ENCODE measurements around the gene INAFM2. TPM values are rescaled to one million over a fixed set of nuclear protein-coding genes. Genes with fewer than 3 reads are reported as not detected.

Gene INAFM2
- total RNA-seq, 1 experiment from 2014 or later, result 8.8 TPM

GRCh38 chr15:40282147-40282868 lies 41.2 kb upstream of the INAFM2 start:
- intact Hi-C loops (cut with micrococcal nuclease), result no loop called here
- CTCF ChIA-PET, result interaction anchor here (1.0 to 1.9 kb wide), 6 partner anchors 8 to 56 kb away, joined by 3 to 8 read pairs (median 4); partner anchors contain the start of gene PAK6
- TF ChIP-seq EGR1 (IDR thresholded peaks at IDR 0.05; ENCODE audit: low read depth) (peak; percentile 92), ELF1 (IDR thresholded peaks at IDR 0.05; ENCODE audit: borderline replicate concordance, low read depth) (no peak), RAD21 (IDR thresholded peaks at IDR 0.05; ENCODE audit: low read depth) (peak; percentile 41), SP1 (IDR thresholded peaks at IDR 0.05; ENCODE audit: low read depth) (no peak), ZFX (IDR thresholded peaks at IDR 0.05) (peak; percentile 64), ZNF274 (IDR thresholded peaks at IDR 0.05; ENCODE audit: low read depth, low read length) (no peak), TCF7L2 (IDR thresholded peaks at IDR 0.05; ENCODE audit: borderline replicate concordance, extremely low read depth, insufficient read depth, insufficient read length) (no peak), YY1 (IDR thresholded peaks at IDR 0.05; ENCODE audit: extremely low read depth, insufficient replicate concordance, low read depth, low read length) (no peak), CEBPB (IDR thresholded peaks at IDR 0.05; ENCODE audit: low read depth) (no peak), FOSL1 (IDR thresholded peaks at IDR 0.05; ENCODE audit: low read depth) (no peak), CBX3 (IDR thresholded peaks at IDR 0.05; ENCODE audit: low read depth) (no peak; the same call in 1 of the 2 replicates), EZH2phosphoT487 (IDR thresholded peaks at IDR 0.05; ENCODE audit: borderline replicate concordance) (no peak), POLR2A (IDR thresholded peaks at IDR 0.05; ENCODE audit: borderline replicate concordance, extremely low read depth, insufficient read depth, insufficient read length) (no peak), ZBTB33 (IDR thresholded peaks at IDR 0.05; ENCODE audit: extremely low read depth, insufficient replicate concordance, low read length) (no peak), POLR2AphosphoS5 (IDR thresholded peaks at IDR 0.05; ENCODE audit: low read depth, low read length) (peak; percentile 4; the same call in 1 of the 2 replicates)
- TF ChIP-seq, protein P1, sequence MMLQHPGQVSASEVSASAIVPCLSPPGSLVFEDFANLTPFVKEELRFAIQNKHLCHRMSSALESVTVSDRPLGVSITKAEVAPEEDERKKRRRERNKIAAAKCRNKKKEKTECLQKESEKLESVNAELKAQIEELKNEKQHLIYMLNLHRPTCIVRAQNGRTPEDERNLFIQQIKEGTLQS (IDR thresholded peaks at IDR 0.05), result no peak
- TF ChIP-seq, protein P2, sequence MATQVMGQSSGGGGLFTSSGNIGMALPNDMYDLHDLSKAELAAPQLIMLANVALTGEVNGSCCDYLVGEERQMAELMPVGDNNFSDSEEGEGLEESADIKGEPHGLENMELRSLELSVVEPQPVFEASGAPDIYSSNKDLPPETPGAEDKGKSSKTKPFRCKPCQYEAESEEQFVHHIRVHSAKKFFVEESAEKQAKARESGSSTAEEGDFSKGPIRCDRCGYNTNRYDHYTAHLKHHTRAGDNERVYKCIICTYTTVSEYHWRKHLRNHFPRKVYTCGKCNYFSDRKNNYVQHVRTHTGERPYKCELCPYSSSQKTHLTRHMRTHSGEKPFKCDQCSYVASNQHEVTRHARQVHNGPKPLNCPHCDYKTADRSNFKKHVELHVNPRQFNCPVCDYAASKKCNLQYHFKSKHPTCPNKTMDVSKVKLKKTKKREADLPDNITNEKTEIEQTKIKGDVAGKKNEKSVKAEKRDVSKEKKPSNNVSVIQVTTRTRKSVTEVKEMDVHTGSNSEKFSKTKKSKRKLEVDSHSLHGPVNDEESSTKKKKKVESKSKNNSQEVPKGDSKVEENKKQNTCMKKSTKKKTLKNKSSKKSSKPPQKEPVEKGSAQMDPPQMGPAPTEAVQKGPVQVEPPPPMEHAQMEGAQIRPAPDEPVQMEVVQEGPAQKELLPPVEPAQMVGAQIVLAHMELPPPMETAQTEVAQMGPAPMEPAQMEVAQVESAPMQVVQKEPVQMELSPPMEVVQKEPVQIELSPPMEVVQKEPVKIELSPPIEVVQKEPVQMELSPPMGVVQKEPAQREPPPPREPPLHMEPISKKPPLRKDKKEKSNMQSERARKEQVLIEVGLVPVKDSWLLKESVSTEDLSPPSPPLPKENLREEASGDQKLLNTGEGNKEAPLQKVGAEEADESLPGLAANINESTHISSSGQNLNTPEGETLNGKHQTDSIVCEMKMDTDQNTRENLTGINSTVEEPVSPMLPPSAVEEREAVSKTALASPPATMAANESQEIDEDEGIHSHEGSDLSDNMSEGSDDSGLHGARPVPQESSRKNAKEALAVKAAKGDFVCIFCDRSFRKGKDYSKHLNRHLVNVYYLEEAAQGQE (IDR thresholded peaks at IDR 0.05; ENCODE audit: low read depth), result no peak
- TF ChIP-seq, protein P3, sequence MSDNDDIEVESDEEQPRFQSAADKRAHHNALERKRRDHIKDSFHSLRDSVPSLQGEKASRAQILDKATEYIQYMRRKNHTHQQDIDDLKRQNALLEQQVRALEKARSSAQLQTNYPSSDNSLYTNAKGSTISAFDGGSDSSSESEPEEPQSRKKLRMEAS (IDR thresholded peaks at IDR 0.05), result no peak; the same call in 1 of the 2 replicates

More at GRCh38 chr15:40282147-40282868, 41.2 kb upstream of the INAFM2 start:
- no TSS peak for BruUV-seq (replicated peaks)
- no peaks in the 10 kb centered on the region for H3K79me2 ChIP-seq (ENCODE audit: insufficient read depth, low read length)
- no peaks in the 10 kb centered on the region for H4K20me1 ChIP-seq (ENCODE audit: insufficient read depth)
- H3K36me3 ChIP-seq (ENCODE audit: control insufficient read depth in 1 of 2, insufficient read depth in 2 of 2, low read length in 2 of 2), result no peaks in the 10 kb centered on the region
- RAD21 ChIA-PET (ENCODE audit: low non-redundant PET in 1 of 2, low total read pairs in 2 of 2, uncharacterized antibody in 2 of 2, unreplicated experiment in 2 of 2), result no interaction called here
- no peaks in the 10 kb centered on the region for H3K27me3 ChIP-seq (ENCODE audit: insufficient read depth, low read length)
- peaks cover 21 to 44% of the 10 kb centered on the region in 2 experiments for H3K4me1 ChIP-seq (ENCODE audit: control insufficient read depth in 1 of 2, insufficient read depth in 2 of 2, low read length in 2 of 2)
- H3K4me3 ChIP-seq (replicated peaks in 1 of 2; ENCODE audit: low read depth in 1 of 2, low read length in 2 of 2), result peak overlapping the region; percentile 45 to 59
- DNase-seq (ENCODE audit: low read depth, low spot score), result no peak
- peak overlapping the region; percentile 74 for H2AFZ ChIP-seq (ENCODE audit: low read depth, low read length, poor library complexity, severe bottlenecking)
- peak; percentile 76 for ATAC-seq
- H3K4me2 ChIP-seq (ENCODE audit: low read length), result peak overlapping the region; percentile 87
- no peaks in the 10 kb centered on the region for H3K9me2 ChIP-seq (ENCODE audit: insufficient read depth)
- H3K9me3 ChIP-seq (ENCODE audit: control insufficient read depth in 1 of 2, insufficient read depth in 1 of 2, low read depth in 1 of 2, low read length in 2 of 2), result no peaks in the 10 kb centered on the region
- H3K27ac ChIP-seq (ENCODE audit: low read depth, low read length), result peak overlapping the region; percentile 57; the same call in 1 of the 2 replicates
- H3K9ac ChIP-seq (ENCODE audit: low read length), result peak overlapping the region; percentile 57
- POLR2A ChIA-PET, result interaction anchor here (0.7 kb wide), 1 partner anchor 55 kb away, joined by 3 read pairs; no protein-coding TSS in a partner anchor

All from HCT116 (cell line).